Cardiac fibroblast (primary cell): ENCODE measurements around the gene TMTC1.

Source experiments
- DNase-seq, 2 donors: peaks; one replicate each; pipeline versions ENCODE4 v3.0.0 to v3.0.0-alpha.2; 2010; ENCODE audit warnings: low read depth in 2 of 2
- H3K4me3 ChIP-seq, 2 donors: replicated peaks in 1 of 2; 1 replicate in 1 of 2; 2 replicates in 1 of 2; pipeline ENCODE4 v1.5.1; 2011; ENCODE audit warnings: low read depth in 2 of 2, low read length in 2 of 2, mild to moderate bottlenecking in 2 of 2, moderate library complexity in 1 of 2
- TF ChIP-seq, protein P1 (sequence below): IDR thresholded peaks from one replicate; pipeline ENCODE4 v1.5.1; 2011; ENCODE audit warnings: low read depth, mild to moderate bottlenecking, low read length, inconsistent platforms

TMTC1 gene

DNA sequence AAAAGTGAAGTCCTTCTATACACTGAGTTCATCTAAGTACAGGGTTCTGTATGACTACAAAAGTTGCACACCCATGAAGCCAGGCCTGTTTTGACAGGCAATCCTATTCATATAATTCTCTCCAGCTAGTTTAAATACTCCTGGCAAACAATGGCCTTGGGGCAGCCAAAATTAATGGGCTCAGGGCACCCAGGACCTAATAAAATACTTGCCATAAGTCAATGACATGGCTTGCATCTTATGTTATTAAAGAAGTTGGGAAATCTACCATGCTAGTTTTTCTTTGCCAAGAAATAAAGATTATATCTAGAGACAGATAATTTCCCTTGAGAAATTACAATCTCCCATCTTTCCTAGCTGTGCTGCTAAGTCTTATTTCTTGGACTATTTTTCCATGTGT is 11.1 kb upstream of the TMTC1 start:
- TF ChIP-seq, protein P1, sequence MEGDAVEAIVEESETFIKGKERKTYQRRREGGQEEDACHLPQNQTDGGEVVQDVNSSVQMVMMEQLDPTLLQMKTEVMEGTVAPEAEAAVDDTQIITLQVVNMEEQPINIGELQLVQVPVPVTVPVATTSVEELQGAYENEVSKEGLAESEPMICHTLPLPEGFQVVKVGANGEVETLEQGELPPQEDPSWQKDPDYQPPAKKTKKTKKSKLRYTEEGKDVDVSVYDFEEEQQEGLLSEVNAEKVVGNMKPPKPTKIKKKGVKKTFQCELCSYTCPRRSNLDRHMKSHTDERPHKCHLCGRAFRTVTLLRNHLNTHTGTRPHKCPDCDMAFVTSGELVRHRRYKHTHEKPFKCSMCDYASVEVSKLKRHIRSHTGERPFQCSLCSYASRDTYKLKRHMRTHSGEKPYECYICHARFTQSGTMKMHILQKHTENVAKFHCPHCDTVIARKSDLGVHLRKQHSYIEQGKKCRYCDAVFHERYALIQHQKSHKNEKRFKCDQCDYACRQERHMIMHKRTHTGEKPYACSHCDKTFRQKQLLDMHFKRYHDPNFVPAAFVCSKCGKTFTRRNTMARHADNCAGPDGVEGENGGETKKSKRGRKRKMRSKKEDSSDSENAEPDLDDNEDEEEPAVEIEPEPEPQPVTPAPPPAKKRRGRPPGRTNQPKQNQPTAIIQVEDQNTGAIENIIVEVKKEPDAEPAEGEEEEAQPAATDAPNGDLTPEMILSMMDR, result no peak
- H3K4me3 ChIP-seq, result no peak overlapping the region
- no peak for DNase-seq

DNA sequence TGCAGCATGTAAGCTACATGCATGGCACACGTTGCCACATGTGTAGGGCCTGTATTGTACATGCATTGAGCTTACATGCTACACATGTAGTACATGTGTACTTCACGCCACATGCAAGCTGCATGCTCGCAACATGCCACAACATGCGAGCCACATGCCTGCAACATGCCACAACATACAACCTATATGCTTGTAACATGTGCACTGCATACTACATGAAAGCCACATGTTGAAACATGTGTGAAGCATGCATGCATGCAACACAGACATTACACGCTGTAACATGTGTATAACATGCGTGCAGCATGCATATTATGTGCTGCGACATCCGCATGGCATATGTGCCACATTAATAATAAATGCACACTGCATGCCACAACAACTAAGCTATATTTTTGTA is 9.1 kb upstream of the TMTC1 start:
- TF ChIP-seq, protein P1, result no peak
- no peak for DNase-seq
- no peak overlapping the region for H3K4me3 ChIP-seq

DNA sequence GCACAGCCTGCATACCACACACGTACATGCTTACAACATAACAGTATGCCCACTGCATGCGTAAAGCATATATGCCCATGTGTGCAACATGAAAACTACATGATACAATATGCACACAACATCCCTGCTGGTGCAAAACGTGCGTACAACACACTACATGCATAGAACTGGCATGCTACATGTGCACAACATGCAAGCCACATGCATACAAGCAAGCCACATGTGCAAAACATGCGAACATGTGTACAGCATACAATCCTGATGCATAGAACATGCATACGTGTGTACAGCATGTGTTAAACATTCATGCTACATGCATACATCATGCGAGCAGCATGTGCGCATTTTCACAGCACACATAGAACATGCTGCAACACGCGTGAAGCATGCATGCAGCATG is 8.4 kb upstream of the TMTC1 start:
- DNase-seq, result no peak
- H3K4me3 ChIP-seq, result no peak overlapping the region
- TF ChIP-seq, protein P1, result no peak

DNA sequence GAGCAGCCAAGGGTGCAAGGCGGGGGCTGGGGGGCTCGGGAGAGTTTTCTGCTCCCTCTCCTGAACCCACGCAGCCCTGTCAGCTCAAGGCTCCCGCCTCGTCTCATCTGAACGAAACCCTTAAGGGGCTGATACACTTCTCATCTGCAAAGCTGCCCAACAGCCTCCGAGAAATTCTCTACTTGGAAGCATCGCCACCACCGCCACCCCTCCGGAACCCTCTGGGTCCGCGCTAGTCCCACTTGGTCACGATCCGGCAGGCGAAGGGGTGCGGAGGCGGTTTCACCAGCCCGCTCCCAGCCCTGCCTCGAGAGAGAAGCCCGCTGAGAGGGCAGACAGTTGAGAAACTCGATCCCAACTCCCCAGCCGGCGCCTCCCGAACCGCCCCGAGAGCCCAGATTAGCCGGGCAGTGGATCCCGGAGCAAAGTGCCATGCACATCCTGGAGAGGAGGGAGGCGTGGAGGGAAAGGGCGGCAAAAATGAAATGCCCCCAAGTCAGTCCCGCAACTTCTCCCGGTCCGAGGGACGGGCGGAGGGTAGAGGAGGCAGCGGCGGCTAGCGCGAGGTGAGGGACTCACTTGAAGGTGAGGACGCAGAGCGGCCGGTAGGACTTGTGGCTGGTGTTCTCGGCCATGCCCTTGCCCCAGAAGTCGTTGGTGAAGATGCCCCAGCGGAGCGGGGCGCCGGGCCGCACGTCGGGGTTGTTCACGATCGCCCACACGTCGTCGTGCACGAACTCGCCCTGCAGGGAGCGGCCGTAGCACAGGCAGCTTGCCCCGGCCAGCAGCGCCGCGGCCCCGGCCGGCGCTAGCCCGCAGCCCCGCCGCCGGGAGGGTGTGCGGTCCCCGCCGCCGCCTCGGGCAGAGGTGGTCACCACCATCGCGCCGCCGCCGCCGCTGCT is 620 bp downstream of the TMTC1 start:
- TF ChIP-seq, protein P1, result no peak
- H3K4me3 ChIP-seq, result peak overlapping the region; percentile 90 to 96
- DNase-seq, result peak; percentile 43 to 59

DNA sequence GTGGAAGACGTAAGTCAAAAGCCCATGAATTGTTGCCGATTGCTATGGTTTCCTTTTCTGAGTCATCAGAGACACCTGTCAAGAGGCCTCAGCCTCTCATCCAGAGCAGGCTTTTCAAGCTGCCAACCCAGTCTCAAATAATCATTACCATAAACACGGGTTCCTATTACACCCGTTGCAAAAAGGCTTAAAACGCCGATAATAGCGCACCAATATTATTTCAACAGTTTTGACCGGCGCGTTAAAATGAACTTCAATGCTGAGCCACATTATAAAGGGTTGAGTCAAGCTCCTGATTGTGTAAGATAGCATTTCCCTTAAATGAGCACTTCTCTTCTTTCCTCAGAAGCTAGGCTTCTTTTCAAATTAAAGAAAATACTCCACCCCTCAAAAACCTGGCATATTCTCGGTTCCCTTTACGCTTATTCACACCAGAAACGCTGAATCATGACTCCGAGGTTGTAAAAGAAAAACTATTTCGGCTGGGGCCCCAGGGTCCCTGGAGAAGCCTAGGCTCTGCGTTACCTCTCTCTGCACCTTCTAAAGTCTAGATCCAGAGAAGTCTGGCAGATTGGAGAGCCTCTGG is 1.4 kb downstream of the TMTC1 start:
- DNase-seq, result peak; percentile 75 to 89

DNA sequence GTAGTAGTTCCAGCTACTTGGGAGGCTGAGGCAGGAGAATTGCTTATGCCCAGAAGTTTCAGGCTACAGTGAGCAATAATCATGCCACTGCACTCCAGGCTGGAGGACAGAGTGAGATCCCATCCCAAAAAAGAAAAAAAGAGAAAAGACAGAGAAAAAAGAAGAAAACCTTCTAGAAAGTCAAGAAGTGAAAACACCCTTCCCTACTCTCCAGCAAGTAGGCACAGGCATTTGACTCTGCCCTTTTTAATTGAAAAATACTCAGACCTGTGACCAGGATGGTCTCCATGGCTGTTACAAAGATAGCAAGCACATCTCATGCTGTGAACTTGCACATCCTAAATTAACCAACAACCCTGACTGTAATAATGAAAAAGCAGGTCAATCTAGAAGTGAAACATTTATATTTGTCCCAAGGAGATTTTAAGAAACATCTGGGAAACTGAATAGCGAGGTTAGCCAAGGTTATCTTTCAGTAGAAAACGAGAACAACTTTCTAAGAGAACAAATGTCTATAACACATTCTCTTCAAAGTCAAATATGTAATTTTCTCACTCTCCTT is 2.0 kb downstream of the TMTC1 start:
- H3K4me3 ChIP-seq, result peak overlapping the region; percentile 90 to 96
- no peak for DNase-seq

More for the DNA sequence above, 1.4 kb downstream of the TMTC1 start:
- TF ChIP-seq, protein P1, result no peak
- peak overlapping the region; percentile 90 to 96 for H3K4me3 ChIP-seq

More for the DNA sequence above, 2.0 kb downstream of the TMTC1 start:
- TF ChIP-seq, protein P1, result no peak
